Thymus (tissue), 11 donors: ENCODE measurements around the gene QSER1. TPM values are rescaled to one million over a fixed set of nuclear protein-coding genes. Genes with fewer than 3 reads are reported as not detected.
"Not testable (repeated sequence)": the region's sequence is repeated elsewhere in the genome, so short reads cannot be mapped to it uniquely, and the experiment has no call there.

Source experiments
- DNase-seq, 9 donors: peaks; one replicate each; pipeline ENCODE4 v3.0.0-alpha.2; 2013; ENCODE audit warnings: low spot score in 9 of 9, low read depth in 6 of 9, missing footprints in 1 of 9
- H3K27ac ChIP-seq, 2 donors: one replicate each; pipeline ENCODE4 v1.5.1; 2013; ENCODE audit warnings: control low read depth in 1 of 2, low read depth in 1 of 2, low read length in 1 of 2, mild to moderate bottlenecking in 1 of 2, moderate library complexity in 1 of 2
- H3K27me3 ChIP-seq, 2 donors: one replicate each; pipeline ENCODE4 v1.5.1; 2013; ENCODE audit warnings: low read length in 1 of 2; ENCODE audit not compliant: control insufficient read depth in 2 of 2, insufficient read depth in 1 of 2
- H3K36me3 ChIP-seq, 2 donors: one replicate each; pipeline ENCODE4 v1.5.1; 2013; ENCODE audit warnings: low read length in 1 of 2, mild to moderate bottlenecking in 1 of 2, moderate library complexity in 1 of 2; ENCODE audit not compliant: control insufficient read depth in 2 of 2, insufficient read depth in 2 of 2
- H3K4me1 ChIP-seq, 2 donors: one replicate each; pipeline ENCODE4 v1.5.1; 2013; ENCODE audit warnings: low read length in 2 of 2; ENCODE audit not compliant: control insufficient read depth in 2 of 2, insufficient read depth in 2 of 2
- H3K4me3 ChIP-seq, 2 donors: one replicate each; pipeline ENCODE4 v1.5.1; 2013; ENCODE audit warnings: low read length in 2 of 2, control low read depth in 1 of 2, mild to moderate bottlenecking in 1 of 2
- H3K9me3 ChIP-seq, 2 donors: one replicate each; pipeline ENCODE4 v1.5.1; 2013; ENCODE audit warnings: low read length in 1 of 2, mild to moderate bottlenecking in 1 of 2; ENCODE audit not compliant: control insufficient read depth in 2 of 2, insufficient read depth in 1 of 2
- WGBS: extraction: QIAGEN DNeasy Blood & Tissue Kit; methylation state at CpG from one replicate; pipeline ENCODE4 v1.1.7; 2013; 5-methylcytosine and 5-hydroxymethylcytosine counted together
- polyA plus RNA-seq: library from polyadenylated mRNA; stranded (reverse); fragments of 200-250 nt; gene quantifications from one replicate; pipeline ENCODE4 v1.2.3, GENCODE V29; 2013
- total RNA-seq: library from RNA; stranded (reverse); fragments of 120-200 nt; gene quantifications from one replicate; pipeline ENCODE4 v1.2.4, GENCODE V29; 2013
- donor health status: healthy.

The QSER1 gene
- total and polyA plus RNA-seq, 2 donors, result 5.8 to 14.5 TPM

DNA sequence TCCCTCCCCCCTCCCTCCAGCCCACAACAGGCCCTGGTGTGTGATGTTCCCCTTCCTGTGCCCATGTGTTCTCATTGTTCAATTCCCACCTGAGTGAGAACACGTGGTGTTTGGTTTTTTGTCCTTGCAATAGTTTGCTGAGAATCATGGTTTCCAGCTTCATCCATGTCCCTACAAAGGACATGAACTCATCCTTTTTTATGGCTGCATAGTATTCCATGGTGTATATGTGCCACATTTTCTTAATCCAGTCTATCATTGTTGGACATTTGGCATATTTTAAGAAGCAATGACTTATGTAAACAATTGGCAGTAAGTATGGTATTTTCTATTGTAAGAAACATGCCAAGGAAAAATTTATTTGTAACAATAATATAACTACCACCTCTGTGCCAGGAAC lies 43.6 kb downstream of the QSER1 start:
- WGBS, result 100% methylated on average over 1 of the region's 1 CpG
- H3K4me1 ChIP-seq, H3K4me3 ChIP-seq, DNase-seq, H3K27ac ChIP-seq, H3K27me3 ChIP-seq, H3K9me3 ChIP-seq: not testable (repeated sequence)
- peaks cover 36 to 54% of the 10 kb centered on the region in 2 donors for H3K36me3 ChIP-seq

DNA sequence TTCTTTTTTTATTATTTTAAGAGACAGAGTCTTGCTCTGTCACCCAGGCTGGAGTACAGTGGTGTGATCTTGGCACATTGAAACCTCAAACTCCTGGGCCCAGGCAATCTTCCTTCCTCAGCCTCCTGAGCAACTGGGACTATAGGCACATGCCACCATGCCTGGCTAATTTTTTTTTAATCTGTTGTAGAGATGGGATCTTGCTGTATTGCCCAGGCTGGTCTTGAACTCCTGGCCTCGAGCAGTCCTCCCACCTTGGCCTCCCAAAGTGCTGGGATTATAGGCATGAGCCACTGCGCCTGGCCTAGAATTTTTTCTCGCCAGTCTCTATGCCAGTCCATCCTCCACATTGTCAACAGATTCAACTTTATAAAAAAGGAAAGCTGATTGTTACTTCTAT lies 44.7 kb downstream of the QSER1 start:
- not testable (repeated sequence) for H3K9me3 ChIP-seq, H3K4me1 ChIP-seq, DNase-seq, H3K27me3 ChIP-seq, H3K4me3 ChIP-seq, H3K27ac ChIP-seq
- 99% methylated on average over 3 of the region's 3 CpGs for WGBS
- H3K36me3 ChIP-seq, result peaks cover 25 to 43% of the 10 kb centered on the region in 2 donors

DNA sequence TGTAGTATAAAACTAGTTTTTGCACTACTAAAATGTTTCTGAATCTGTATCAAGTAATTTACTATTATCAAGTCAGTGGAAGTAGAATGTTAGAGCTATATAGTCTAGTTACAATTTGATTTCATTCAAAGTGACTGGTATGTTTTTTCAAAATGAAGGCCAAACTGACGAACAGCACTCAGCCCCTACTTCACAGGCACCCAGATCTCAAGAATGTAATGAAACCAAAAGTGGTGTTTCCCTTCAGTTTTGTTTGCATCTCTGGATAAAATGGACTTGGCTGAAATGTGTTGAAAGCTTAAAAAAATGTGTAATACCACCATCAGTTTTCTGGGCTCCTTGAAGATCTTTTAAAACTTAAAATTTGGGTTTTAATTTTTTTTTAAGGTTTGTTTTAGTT lies 46.4 kb downstream of the QSER1 start:
- Histone ChIP-seq H3K9me3 (no peaks in the 10 kb centered on the region), H3K4me3 (no peak overlapping the region), H3K4me1 (no peaks in the 10 kb centered on the region), H3K27me3 (no peaks in the 10 kb centered on the region), H3K36me3 (peaks cover 11 to 25% of the 10 kb centered on the region in 2 donors), H3K27ac (no peak overlapping the region)
- DNase-seq, result no peak
- 91% methylated on average over 1 of the region's 1 CpG for WGBS

DNA sequence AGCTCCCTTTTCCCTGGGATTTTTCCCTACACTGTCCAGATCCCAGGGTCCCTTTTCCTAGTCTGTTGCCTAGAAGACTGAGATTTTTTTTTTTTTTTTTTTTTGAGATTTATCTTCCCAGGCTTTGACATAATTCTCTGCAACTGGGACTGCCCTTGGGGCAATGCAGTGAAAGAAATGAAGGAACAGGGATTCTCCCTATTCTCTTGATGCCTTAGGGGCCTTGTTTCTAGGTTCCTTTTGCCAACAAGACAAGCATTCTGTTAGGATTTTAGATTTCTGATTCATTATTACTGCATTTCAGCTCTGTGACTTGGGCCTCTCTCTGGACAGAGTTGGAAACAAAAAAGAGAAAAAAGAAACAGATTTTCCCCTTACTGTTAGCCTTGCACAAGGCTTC lies 47.3 kb downstream of the QSER1 start:
- H3K27ac ChIP-seq, result no peak overlapping the region
- H3K36me3 ChIP-seq, result peaks cover 5 to 17% of the 10 kb centered on the region in 2 donors
- H3K9me3 ChIP-seq, result no peaks in the 10 kb centered on the region
- DNase-seq, result no peak
- H3K27me3 ChIP-seq, result no peaks in the 10 kb centered on the region
- no peak overlapping the region for H3K4me3 ChIP-seq
- H3K4me1 ChIP-seq, result no peaks in the 10 kb centered on the region

DNA sequence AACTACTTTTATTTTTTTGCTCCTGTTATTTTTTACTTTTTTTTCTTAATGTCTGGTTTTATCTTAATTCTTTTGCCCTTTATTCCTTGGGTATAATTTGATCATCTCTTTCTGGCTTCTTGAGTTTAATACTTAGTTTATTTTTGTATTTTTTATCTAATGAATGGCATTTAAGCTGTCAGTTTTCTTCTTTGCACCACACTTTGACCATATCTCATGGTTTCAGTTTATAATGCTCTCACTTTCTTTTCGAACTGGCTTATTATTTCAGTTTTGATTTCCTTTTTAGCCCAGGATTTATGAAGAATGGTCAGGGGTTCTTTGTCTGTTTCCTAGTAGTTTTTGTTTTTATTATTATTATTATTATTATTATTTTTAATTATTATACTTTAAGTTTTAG lies 48.3 kb downstream of the QSER1 start:
- peaks cover 3 to 9% of the 10 kb centered on the region in 2 donors for H3K36me3 ChIP-seq
- no peak for DNase-seq
- H3K4me1 ChIP-seq, result no peaks in the 10 kb centered on the region
- H3K27ac ChIP-seq, result no peak overlapping the region
- 91% methylated on average over 1 of the region's 1 CpG for whole genome bisulfite sequencing
- H3K9me3 ChIP-seq, result no peaks in the 10 kb centered on the region
- H3K27me3 ChIP-seq, result no peaks in the 10 kb centered on the region
- H3K4me3 ChIP-seq, result no peak overlapping the region

DNA sequence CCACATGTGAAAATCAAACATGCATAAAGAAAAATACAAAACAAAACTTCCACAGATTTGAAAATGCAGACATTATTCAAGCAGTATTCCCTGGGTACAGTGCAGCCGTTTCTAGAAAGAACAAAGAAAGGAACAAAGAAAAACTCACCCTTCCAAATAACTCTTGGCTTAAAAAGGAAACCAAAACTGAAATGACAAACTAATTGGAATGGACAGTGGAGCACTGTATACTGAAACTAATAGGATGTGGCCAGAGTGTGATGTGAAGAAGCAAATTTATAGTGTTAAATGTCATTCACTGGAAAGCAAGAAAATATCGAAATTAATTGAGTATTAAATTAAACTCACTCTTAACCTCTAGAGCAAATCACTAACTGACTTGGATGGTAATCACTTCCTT lies 55.4 kb downstream of the QSER1 start:
- 99% methylated on average over 2 of the region's 2 CpGs for WGBS
- DNase-seq, result no peak
- no peak overlapping the region for H3K27ac ChIP-seq
- H3K4me1 ChIP-seq, result no peaks in the 10 kb centered on the region
- no peaks in the 10 kb centered on the region for H3K27me3 ChIP-seq
- H3K36me3 ChIP-seq, result peaks cover 0 to 8% of the 10 kb centered on the region in 2 donors
- H3K4me3 ChIP-seq, result no peak overlapping the region
- H3K9me3 ChIP-seq, result no peaks in the 10 kb centered on the region

DNA sequence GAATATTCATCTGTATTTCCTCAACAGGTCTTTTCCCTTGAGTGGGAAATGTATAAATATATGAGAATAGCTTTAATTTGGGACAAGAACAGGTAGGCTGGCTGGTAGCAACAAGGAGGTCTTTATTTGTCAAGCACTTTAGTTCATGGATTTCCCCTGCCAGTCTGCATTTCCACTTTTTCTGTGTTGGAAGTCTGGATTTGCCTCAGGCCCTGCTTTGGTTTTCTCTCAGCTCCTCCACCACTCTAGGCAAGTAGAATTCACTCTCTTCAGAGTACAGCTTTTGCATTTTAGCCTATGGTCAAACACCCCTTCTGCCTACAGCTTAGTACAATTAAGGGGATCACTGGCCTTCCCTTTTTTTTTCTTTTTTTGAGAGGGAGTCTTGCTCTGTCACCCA lies 57.1 kb downstream of the QSER1 start:
- H3K27me3 ChIP-seq, result no peaks in the 10 kb centered on the region
- H3K27ac ChIP-seq, result no peak overlapping the region
- H3K9me3 ChIP-seq, result no peaks in the 10 kb centered on the region
- H3K36me3 ChIP-seq, result peaks cover 4 to 12% of the 10 kb centered on the region in 2 donors
- H3K4me1 ChIP-seq, result no peaks in the 10 kb centered on the region
- H3K4me3 ChIP-seq, result no peak overlapping the region
- no peak for DNase-seq

DNA sequence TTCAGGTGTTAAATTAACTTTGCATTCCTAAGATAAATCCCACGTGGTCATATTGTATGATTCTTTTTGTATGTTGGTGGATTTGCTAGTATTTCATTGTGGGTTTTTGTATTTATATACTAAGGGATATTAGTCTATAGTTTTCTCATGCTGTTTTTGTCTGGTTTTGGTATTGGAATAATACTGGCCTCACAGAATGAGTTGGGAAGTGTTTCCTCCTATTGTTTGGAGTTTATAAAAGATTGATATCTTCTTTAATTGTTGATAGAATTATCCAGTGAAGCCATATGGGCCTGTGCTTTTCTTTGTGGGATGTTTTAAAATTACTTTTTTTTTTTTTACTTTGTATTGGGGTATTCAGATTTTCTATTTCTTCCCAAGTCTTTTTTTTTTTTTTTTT lies 59.8 kb downstream of the QSER1 start:
- Histone ChIP-seq H3K4me1 (no peaks in the 10 kb centered on the region), H3K4me3 (no peak overlapping the region), H3K9me3 (no peaks in the 10 kb centered on the region), H3K27ac (no peak overlapping the region), H3K27me3 (no peaks in the 10 kb centered on the region), H3K36me3 (peaks cover 6 to 24% of the 10 kb centered on the region in 2 donors)
- 91% methylated on average over 1 of the region's 1 CpG for WGBS
- DNase-seq, result no peak

DNA sequence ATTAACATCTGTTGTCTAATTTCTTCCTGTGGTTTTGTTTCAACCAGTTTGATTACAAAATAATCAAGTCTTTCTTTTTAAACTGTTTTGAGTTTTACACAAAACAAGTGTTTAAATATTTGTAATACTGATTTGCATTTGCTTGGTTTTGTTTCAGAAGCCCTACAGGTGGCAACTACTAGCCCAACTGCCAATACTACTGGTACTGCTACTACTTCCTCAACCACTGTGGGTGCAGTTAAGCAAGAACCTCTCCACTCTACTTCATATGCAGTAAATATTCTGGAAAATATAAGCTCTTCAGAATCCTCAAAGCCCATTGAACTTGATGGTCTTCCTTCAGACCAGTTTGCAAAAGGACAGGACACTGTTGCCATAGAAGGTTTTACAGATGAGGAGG lies 61.1 kb downstream of the QSER1 start:
- DNase-seq, result no peak
- no peak overlapping the region for H3K27ac ChIP-seq

DNA sequence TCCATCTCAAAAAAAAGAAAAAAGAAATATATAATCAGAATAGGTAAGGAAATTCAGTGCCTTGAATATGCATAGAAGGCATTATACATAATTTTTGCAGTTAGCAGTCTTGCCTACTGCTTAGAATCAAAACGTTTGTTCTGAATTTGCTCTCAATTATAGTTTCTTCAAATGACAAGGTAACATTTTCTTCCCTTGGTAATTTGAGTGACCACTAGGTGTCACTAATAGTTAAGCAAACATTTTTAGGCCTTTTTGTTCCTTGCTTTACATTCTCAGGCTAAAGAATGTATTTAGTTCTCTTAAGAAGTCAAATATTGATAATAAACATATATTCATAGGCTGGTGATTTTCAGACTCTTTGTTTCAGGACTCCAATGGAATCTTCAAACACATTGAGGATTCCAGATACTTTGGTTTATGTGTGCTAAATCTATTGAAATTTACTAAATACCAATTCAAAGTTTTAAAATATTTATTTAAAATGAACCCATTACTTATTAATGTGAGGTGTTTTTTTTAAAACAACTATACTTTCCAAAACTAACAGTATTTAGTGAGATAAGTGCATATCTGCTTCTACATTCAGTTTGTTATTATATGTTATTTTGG lies 68.0 kb downstream of the QSER1 start:
- no peaks in the 10 kb centered on the region for H3K27me3 ChIP-seq
- no peak overlapping the region for H3K4me3 ChIP-seq
- 25% methylated on average over 1 of the region's 1 CpG for WGBS
- H3K27ac ChIP-seq, result no peak overlapping the region
- H3K9me3 ChIP-seq, result no peaks in the 10 kb centered on the region
- no peaks in the 10 kb centered on the region for H3K4me1 ChIP-seq
- H3K36me3 ChIP-seq, result peaks cover 3 to 34% of the 10 kb centered on the region in 2 donors
- DNase-seq, result peak; percentile 1 to 82 (median 52)

More for the DNA sequence above, 61.1 kb downstream of the QSER1 start:
- no peaks in the 10 kb centered on the region for H3K27me3 ChIP-seq
- H3K4me3 ChIP-seq, result no peak overlapping the region
- no peaks in the 10 kb centered on the region for H3K4me1 ChIP-seq
- peaks cover 6 to 26% of the 10 kb centered on the region in 2 donors for H3K36me3 ChIP-seq
- no peaks in the 10 kb centered on the region for H3K9me3 ChIP-seq
